Esophagus muscularis mucosa (tissue), 4 donors: ENCODE data around the gene ARL15. TPM values are rescaled to one million over a fixed set of nuclear protein-coding genes. Genes with fewer than 3 reads are reported as not detected.

Experiments
- DNase-seq: peaks from one replicate; pipeline ENCODE4 v3.0.0-alpha.2; 2017; ENCODE audit errors: extremely low spot score
- H3K27ac ChIP-seq, 4 donors: fragments of 200-600 bp; sonication (generic); replicated peaks in 1 of 4; 1 replicate in 3 of 4; 2 replicates in 1 of 4; pipeline ENCODE4 v1.5.1; 2016 to 2019; ENCODE audit warnings: mild to moderate bottlenecking in 1 of 4
- H3K27me3 ChIP-seq, 4 donors: fragments of 200-600 bp; sonication (generic); one replicate each; pipeline versions ENCODE4 v1.5.1 to v1.6.0; 2016 to 2019
- H3K36me3 ChIP-seq, 4 donors: fragments of 200-600 bp; sonication (generic); one replicate each; pipeline ENCODE4 v1.5.1; 2016 to 2019
- H3K4me1 ChIP-seq, 4 donors: fragments of 200-600 bp; sonication (generic); one replicate each; pipeline ENCODE4 v1.5.1; 2016 to 2019
- H3K4me3 ChIP-seq, 4 donors: fragments of 200-600 bp; sonication (generic); 1 replicate in 2 of 4; 2 replicates in 2 of 4; pipeline ENCODE4 v1.5.1; 2016 to 2019; ENCODE audit warnings: mild to moderate bottlenecking in 4 of 4, moderate library complexity in 1 of 4
- H3K9me3 ChIP-seq, 4 donors: fragments of 200-600 bp; sonication (generic); 1 replicate in 3 of 4; 2 replicates in 1 of 4; pipeline ENCODE4 v1.5.1; 2016 to 2019
- CTCF ChIP-seq, 3 experiments: fragments of 200-600 bp in 2 of 3; fragments of 450-650 bp in 1 of 3; sonication (generic) in 2 of 3; IDR thresholded peaks; one replicate each; pipeline ENCODE4 v1.5.1; 2017 to 2019; ENCODE audit warnings: antibody characterized with exemption in 3 of 3, mild to moderate bottlenecking in 2 of 3, moderate library complexity in 1 of 3
- EP300 ChIP-seq: sonication (generic); formaldehyde crosslinking; IDR thresholded peaks from one replicate; pipeline ENCODE4 v1.6.1; 2017; ENCODE audit warnings: antibody characterized with exemption
- POLR2A ChIP-seq: fragments of 450-650 bp; IDR thresholded peaks from one replicate; pipeline ENCODE4 v1.6.1; 2017; ENCODE audit warnings: antibody characterized with exemption, moderate library complexity, mild to moderate bottlenecking, low read depth
- POLR2AphosphoS5 ChIP-seq, 2 donors: sonication (generic); formaldehyde crosslinking; IDR thresholded peaks; one replicate each; pipeline ENCODE4 v1.6.1; 2017; ENCODE audit warnings: antibody characterized with exemption in 2 of 2
- WGBS: methylation state at CpG from one replicate; pipeline ENCODE4 v1.1.5; 2018; 5-methylcytosine and 5-hydroxymethylcytosine counted together
- intact Hi-C: fragments of 100-400 bp; cut with DNase I; formaldehyde crosslinking; loops from one replicate; pipeline ENCODE4 v1.15.1; 2023
- total RNA-seq, 4 donors: library from RNA; depleted of rRNA; stranded (reverse); fragments of >200 nt; gene quantifications; one replicate each; pipeline versions ENCODE4 v1.1.0 to v1.2.1, GENCODE V29; 2016

The ARL15 gene
- total RNA-seq, 4 donors from 2014 or later: 11.6 to 21.6 (median 16.5) TPM

- no peak for DNase-seq
These were observed 308.2 kb downstream of the ARL15 start for GRCh38 chr5:54001976-54002775.

GRCh38 chr5:54000011-54000410 lies 310.4 kb downstream of the ARL15 start:
- Histone ChIP-seq H3K27ac (no peak overlapping the region), H3K27me3 (no peaks in the 10 kb centered on the region), H3K36me3 (no peaks in the 10 kb centered on the region), H3K4me3 (no peak overlapping the region), H3K9me3 (no peaks in the 10 kb centered on the region), H3K4me1 (no peaks in the 10 kb centered on the region)
- 90% methylated on average over 2 of the region's 2 CpGs for WGBS
- intact Hi-C loops: no loop called here
- DNase-seq: no peak
- TF ChIP-seq EP300 (no peak), POLR2A (no peak)

More at GRCh38 chr5:54001976-54002775, 308.2 kb downstream of the ARL15 start:
- H3K4me3 ChIP-seq: no peak overlapping the region
- H3K9me3 ChIP-seq: no peaks in the 10 kb centered on the region
- 83% methylated on average over 5 of the region's 5 CpGs for WGBS
- no peaks in the 10 kb centered on the region for H3K4me1 ChIP-seq
- no peaks in the 10 kb centered on the region for H3K27me3 ChIP-seq
- no peak overlapping the region for H3K27ac ChIP-seq
- no peaks in the 10 kb centered on the region for H3K36me3 ChIP-seq
- intact Hi-C loops: no loop called here
- TF ChIP-seq CTCF (IDR thresholded peaks at IDR 0.05) (no peak), POLR2AphosphoS5 (IDR thresholded peaks at IDR 0.05) (no peak), EP300 (no peak), POLR2A (no peak)

DNA sequence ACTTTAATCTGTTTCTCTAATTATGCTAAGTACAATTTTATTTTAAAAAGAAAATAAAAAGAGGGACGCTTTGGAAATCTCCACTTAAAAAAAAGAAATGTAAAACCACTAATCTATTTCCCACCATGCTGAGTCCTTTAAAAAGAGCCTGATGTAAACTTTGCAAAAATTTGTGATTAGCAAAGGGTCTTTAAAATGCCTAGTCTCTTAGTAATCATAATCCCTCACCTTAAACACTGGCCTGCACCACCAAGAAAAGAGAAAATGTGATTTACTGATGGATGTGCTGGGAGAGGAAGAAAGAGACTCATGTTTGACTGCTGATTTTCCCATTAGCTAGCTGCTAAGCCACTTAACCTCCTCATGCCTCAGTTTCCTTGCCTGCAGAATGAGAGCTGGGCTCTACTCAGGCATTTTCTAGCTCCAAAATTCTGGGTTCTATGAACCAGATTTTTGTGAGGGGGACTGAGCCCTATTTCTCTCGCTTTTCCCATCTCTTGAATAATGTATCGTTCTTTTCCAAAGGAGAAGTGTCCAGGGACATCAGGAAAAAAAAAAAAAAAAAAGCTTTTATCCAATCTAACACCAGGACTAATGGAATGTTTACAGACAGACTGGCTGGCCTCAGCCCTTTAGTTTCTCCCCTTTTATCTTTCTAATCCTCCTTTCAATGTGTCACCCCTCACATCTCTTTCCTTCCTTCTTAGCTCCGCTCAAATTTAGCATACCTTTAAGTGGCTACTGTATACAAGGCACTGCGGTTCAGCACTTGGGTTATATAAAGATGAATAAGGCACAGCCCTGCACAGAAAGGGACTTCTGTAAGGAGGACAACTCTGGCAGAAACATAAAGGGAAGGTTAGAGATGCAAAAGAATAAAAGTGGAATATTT lies 312.4 kb downstream of the ARL15 start:
- WGBS: 89% methylated on average over 5 of the region's 5 CpGs
- intact Hi-C loops: no loop called here
- no peak overlapping the region for H3K27ac ChIP-seq
- DNase-seq: no peak
- H3K36me3 ChIP-seq: no peaks in the 10 kb centered on the region
- TF ChIP-seq EP300: no peak
- TF ChIP-seq CTCF (IDR thresholded peaks at IDR 0.05): no peak
- no peak for TF ChIP-seq POLR2A
- TF ChIP-seq POLR2AphosphoS5 (IDR thresholded peaks at IDR 0.05): no peak
- no peaks in the 10 kb centered on the region for H3K4me1 ChIP-seq
- H3K4me3 ChIP-seq: no peak overlapping the region
- H3K9me3 ChIP-seq: no peaks in the 10 kb centered on the region
- H3K27me3 ChIP-seq: no peaks in the 10 kb centered on the region

- no peak for DNase-seq
- Histone ChIP-seq H3K9me3 (no peaks in the 10 kb centered on the region), H3K27ac (no peak overlapping the region), H3K4me3 (no peak overlapping the region), H3K27me3 (no peaks in the 10 kb centered on the region), H3K36me3 (no peaks in the 10 kb centered on the region), H3K4me1 (no peaks in the 10 kb centered on the region)
- intact Hi-C loops: no loop called here
- 95% methylated on average over 4 of the region's 4 CpGs for WGBS
- TF ChIP-seq EP300 (no peak), POLR2AphosphoS5 (IDR thresholded peaks at IDR 0.05) (no peak), CTCF (IDR thresholded peaks at IDR 0.05) (no peak), POLR2A (no peak)
These were observed 314.4 kb downstream of the ARL15 start for GRCh38 chr5:53996008-53996407.

DNA sequence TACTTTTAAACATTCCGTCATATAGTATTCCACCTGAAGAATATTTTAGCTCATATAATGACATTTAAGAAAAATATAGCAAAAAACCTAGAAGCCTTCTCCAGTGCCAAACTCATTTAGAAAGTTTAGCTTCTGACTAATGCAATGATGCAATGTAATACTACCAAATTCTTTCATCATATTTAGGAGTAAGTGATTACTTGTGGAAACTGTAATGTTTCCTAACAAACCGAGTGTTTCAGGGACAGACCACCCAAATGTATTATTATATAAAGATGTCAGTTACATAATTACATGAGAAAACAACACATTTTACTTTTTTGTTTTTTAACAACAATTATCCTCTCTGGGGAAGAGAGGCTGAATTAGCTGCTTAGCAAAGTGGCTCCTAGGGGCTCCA lies 316.2 kb downstream of the ARL15 start:
- H3K9me3 ChIP-seq: no peaks in the 10 kb centered on the region
- no peaks in the 10 kb centered on the region for H3K27me3 ChIP-seq
- no peak for DNase-seq
- no peaks in the 10 kb centered on the region for H3K36me3 ChIP-seq
- no peaks in the 10 kb centered on the region for H3K4me1 ChIP-seq
- WGBS: 82% methylated on average over 2 of the region's 2 CpGs
- no peak overlapping the region for H3K4me3 ChIP-seq
- TF ChIP-seq POLR2A: no peak
- TF ChIP-seq POLR2AphosphoS5 (IDR thresholded peaks at IDR 0.05): no peak
- no peak for TF ChIP-seq EP300
- no peak for TF ChIP-seq CTCF (IDR thresholded peaks at IDR 0.05)
- H3K27ac ChIP-seq: no peak overlapping the region
- intact Hi-C loops: no loop called here
